ENCODE data around the gene RCSD1. TPM values are rescaled to one million over a fixed set of nuclear protein-coding genes. Genes with fewer than 3 reads are reported as not detected.
"Not testable (repeated sequence)": the region's sequence is repeated elsewhere in the genome, so short reads cannot be mapped to it uniquely, and the experiment has no call there.

RCSD1 gene
- total RNA-seq, 2 experiments from 2014 or later: 42.3 to 44.6 TPM

DNA sequence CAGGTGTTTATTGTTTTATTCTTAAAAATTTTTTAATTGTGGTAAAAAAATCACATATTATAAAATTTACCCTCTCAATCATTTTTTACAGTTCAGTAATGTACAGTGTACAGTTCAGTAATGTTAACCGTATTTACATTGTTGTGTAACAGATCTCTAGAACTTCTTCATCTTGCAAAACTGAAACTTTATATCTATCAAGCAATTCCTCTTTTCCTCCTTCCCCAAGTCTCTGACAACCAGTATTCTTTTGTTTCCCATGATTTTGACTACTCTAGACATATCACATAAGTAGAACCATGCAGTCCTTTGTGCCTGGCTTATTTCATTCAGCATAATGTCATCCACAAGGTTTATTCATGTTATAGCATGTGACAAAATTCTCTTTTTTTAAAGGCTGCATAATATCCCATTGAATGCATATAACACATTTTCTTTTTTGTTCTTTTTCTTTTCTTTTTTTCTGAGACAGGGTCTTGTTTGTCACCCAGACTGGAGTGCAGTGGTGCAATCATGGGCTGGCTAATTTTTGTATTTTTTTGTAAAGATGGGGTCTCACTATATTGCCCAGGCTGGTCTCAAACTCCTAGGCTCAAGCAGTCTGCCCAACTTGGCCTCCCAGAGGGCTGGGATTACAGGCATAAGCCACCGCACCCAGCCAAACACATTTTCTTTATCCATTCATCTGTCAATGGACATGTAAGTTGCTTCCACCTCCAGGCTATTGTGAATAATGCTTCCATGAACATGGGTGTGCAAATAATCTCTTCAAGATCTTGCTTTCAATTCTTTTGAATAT lies 17.2 kb upstream of the RCSD1 start:
- no peak for DNase-seq
- Histone ChIP-seq H3K27me3 (ENCODE audit: control insufficient read depth in 1 of 2, insufficient read depth in 2 of 2, low read length in 2 of 2) (no peaks in the 10 kb centered on the region), H3K27ac (ENCODE audit: low read depth in 1 of 2, low read length in 2 of 2) (no peak overlapping the region), H3K9me3 (ENCODE audit: control insufficient read depth in 1 of 2, insufficient read depth in 1 of 2, low read length in 2 of 2) (peaks cover 4 to 9% of the 10 kb centered on the region in 2 experiments), H3K4me3 (ENCODE audit: low read length) (no peak overlapping the region), H3K36me3 (ENCODE audit: insufficient read depth, low read length) (no peaks in the 10 kb centered on the region), H3K4me1 (ENCODE audit: insufficient read depth, low read length) (peaks cover 23% of the 10 kb centered on the region)
- ChIA-PET CTCF (no interaction called here), POLR2A (no interaction called here)
- no peak for TF ChIP-seq CTCF (IDR thresholded peaks at IDR 0.05)
- Mint-ChIP-seq H3K36me3 (ENCODE audit: low read depth) (no peaks in the 10 kb centered on the region), H3K27ac (no peak overlapping the region), H3K9me3 (no peaks in the 10 kb centered on the region), H3K27me3 (no peaks in the 10 kb centered on the region), H3K4me3 (no peak overlapping the region), H3K4me1 (ENCODE audit: low read depth) (peaks cover 20% of the 10 kb centered on the region)
- no peak for ATAC-seq (ENCODE audit: poor library complexity)
- intact Hi-C loops (cut with DNase I, micrococcal nuclease): no loop called here

DNA sequence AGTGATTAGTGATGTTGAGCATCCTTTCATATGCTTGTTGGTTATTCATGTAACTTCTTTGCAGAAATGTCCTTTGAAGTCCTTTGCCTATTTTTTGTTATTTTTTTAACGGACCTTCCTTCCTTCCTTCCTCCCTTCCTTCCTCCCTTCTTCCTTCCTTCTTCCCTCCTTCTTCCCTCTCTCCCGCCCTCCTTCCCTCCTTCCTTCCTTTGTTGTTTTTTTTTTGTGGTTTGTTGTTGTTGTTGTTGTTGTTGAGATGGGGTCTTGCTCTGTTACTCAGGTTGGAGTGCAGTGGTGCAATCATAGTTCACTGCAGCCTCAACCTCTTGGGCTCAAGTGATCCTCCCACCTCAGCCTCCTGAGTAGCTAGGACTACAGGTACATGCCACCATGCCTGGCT lies 16.0 kb upstream of the RCSD1 start:
- H3K36me3 Mint-ChIP-seq (ENCODE audit: low read depth); H3K27me3 Mint-ChIP-seq; H3K4me3 ChIP-seq (ENCODE audit: low read length); H3K27me3 ChIP-seq (ENCODE audit: control insufficient read depth in 1 of 2, insufficient read depth in 2 of 2, low read length in 2 of 2); H3K36me3 ChIP-seq (ENCODE audit: insufficient read depth, low read length); ATAC-seq (ENCODE audit: poor library complexity); H3K27ac ChIP-seq (ENCODE audit: low read depth in 1 of 2, low read length in 2 of 2); H3K4me3 Mint-ChIP-seq; H3K27ac Mint-ChIP-seq; intact Hi-C loops (cut with DNase I, micrococcal nuclease); H3K9me3 ChIP-seq (ENCODE audit: control insufficient read depth in 1 of 2, insufficient read depth in 1 of 2, low read length in 2 of 2); DNase-seq; H3K9me3 Mint-ChIP-seq: not testable (repeated sequence)
- peaks cover 32% of the 10 kb centered on the region for H3K4me1 Mint-ChIP-seq (ENCODE audit: low read depth)
- H3K4me1 ChIP-seq (ENCODE audit: insufficient read depth, low read length): peaks cover 32% of the 10 kb centered on the region
- CTCF ChIA-PET: interaction anchor here (0.6 to 1.6 kb wide), 3 partner anchors 23 to 135 kb away, joined by 3 to 4 read pairs (median 3); no protein-coding TSS in a partner anchor
- POLR2A ChIA-PET: interaction anchor here (0.8 to 6.1 kb wide), 2 partner anchors 9 to 16 kb away, joined by 3 to 104 read pairs; partner anchors contain the start of gene RCSD1

DNA sequence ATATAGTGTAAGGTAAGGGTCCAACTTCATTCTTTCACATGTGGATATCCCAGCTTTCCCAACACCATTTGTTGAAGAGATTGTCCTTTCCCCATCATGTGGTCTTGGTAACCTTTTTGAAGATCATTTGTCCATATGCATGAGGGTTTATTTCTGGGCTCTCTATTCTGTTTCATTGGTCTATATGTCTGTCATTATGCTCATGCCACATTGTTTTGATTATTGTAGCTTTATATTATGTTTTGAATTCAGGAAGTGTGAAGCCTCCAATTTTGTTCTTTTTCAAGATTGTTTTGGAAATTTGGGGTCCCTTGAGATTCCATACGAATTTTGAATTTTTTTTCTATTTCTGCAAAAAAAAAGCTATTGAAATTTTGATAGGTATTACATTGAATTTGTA lies 15.2 kb upstream of the RCSD1 start:
- POLR2A ChIA-PET: interaction anchor here (0.5 to 6.1 kb wide), 5 partner anchors 10 to 1918 kb away, joined by 3 to 104 read pairs (median 4); partner anchors contain the start of genes CREG1 and RCSD1
- no peak for ATAC-seq (ENCODE audit: poor library complexity)

More for the DNA sequence above, 15.2 kb upstream of the RCSD1 start:
- Histone ChIP-seq H3K27me3 (ENCODE audit: control insufficient read depth in 1 of 2, insufficient read depth in 2 of 2, low read length in 2 of 2) (no peaks in the 10 kb centered on the region), H3K27ac (ENCODE audit: low read depth in 1 of 2, low read length in 2 of 2) (no peak overlapping the region), H3K9me3 (ENCODE audit: control insufficient read depth in 1 of 2, insufficient read depth in 1 of 2, low read length in 2 of 2) (no peaks in the 10 kb centered on the region), H3K4me3 (ENCODE audit: low read length) (no peak overlapping the region), H3K4me1 (ENCODE audit: insufficient read depth, low read length) (peaks cover 37% of the 10 kb centered on the region), H3K36me3 (ENCODE audit: insufficient read depth, low read length) (no peaks in the 10 kb centered on the region)
- DNase-seq: no peak
- TF ChIP-seq CTCF (IDR thresholded peaks at IDR 0.05): no peak
- Mint-ChIP-seq H3K36me3 (ENCODE audit: low read depth) (no peaks in the 10 kb centered on the region), H3K4me1 (ENCODE audit: low read depth) (peaks cover 36% of the 10 kb centered on the region), H3K9me3 (no peaks in the 10 kb centered on the region), H3K4me3 (no peak overlapping the region), H3K27me3 (no peaks in the 10 kb centered on the region), H3K27ac (no peak overlapping the region)
- intact Hi-C loops (cut with DNase I, micrococcal nuclease): no loop called here
- CTCF ChIA-PET: interaction anchor here (0.8 to 1.6 kb wide), 3 partner anchors 22 to 73 kb away, joined by 3 to 4 read pairs (median 3); no protein-coding TSS in a partner anchor

All from CD4-positive, alpha-beta T cell (primary cell).